NCI-H2196 treated with DMSO at 0.1 percent for 48 hours (cell line): ENCODE data around the gene KCNAB3.

ENCODE experiments used
- DNase-seq: peaks from one replicate; lab custom pipeline; 2025; ENCODE audit not compliant: unreplicated experiment; lab: John Stamatoyannopoulos, UW

The KCNAB3 gene

GRCh38 chr17:7881276-7882054 is 48.2 kb downstream of the KCNAB3 start:
- DNase-seq, result no peak

DNA sequence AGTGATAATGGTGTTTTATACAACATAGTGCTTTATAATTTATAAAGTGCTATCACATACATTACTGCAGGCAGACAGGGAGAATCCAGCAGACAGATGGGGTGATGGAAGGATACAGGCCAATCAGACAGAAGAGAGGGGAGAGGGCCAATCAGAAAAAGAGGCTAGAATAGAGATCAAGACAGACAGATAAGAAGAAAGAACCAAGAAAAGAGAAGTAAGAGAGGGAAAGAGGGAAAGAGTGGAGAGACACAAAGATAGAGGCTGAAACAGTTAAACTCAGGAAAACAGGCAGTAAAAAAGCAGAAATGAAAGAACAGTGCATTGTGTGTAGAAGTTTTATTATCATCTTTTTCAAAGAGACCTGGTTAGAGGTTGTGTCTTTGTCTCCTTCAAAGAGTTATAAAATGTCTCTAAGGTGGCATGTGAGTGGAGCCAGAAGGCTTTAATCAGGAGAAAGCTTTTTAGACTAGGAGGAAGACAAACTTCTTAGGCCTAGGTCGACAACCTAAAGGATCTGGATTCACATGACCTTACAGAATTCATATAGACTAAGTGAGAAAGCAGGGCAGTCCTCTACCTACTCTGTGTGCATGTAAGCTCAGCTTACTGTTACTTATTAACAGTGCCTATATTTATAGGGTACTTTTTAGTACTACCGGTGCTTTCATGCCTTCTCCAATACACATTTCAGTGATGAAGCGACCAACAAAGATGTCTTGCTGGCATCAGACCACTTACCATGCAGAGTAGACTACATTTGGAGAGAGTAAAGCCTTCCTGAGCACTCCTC is 49.4 kb downstream of the KCNAB3 start:
- DNase-seq, result no peak

DNA sequence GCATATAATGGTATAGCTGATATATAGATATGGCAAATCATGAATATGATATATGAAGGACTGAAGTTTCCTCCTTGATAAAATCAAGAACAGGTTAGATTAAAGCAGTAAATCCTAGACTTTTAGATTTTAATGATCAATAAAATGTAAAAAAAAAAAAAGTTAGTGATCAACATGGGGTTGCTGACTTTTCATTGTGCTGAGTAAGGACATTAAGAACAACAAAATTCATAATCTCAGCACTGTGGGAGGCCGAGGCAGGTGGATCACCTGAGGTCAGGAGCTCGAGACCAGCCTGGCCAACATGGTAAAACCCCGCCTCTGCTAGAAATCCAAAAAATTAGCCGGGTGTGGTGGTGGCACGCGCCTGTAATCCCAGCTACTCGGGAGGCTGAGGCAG is 51.4 kb downstream of the KCNAB3 start:
- no peak for DNase-seq

- DNase-seq, result no peak
Observed at GRCh38 chr17:7875804-7876370, 53.8 kb downstream of the KCNAB3 start.

DNA sequence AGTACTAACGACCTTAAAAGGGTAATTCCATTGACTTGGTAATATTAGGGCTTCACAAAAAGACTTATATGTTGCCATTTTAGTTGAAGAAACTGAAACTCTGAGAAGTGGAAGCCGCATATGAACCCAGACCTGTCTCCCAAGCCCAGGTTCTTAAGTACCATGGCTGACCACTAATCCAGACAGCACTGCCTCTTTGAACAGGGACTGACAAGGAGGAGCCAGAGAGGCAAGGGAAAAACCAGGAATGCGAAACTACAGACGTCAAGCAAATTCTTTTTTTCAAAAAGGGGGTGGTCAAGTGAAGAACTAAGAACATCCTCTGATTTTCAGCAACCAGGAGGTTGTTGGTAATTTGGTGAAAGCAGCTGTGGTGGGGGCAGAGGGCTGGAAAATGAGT is 56.6 kb downstream of the KCNAB3 start:
- no peak for DNase-seq
